Measurements from ENCODE around the gene OTOA.
"Not testable (repeated sequence)": the region's sequence is repeated elsewhere in the genome, so short reads cannot be mapped to it uniquely, and the experiment has no call there.

- not testable (repeated sequence) for TF ChIP-seq CTCF, POLR2A, POLR2AphosphoS5, EP300 (IDR thresholded peaks at IDR 0.05)
Measured at GRCh38 chr16:21674456-21674855, 10.7 kb downstream of the OTOA start.
